Neural cell (in vitro differentiated cells): ENCODE measurements around the gene NAPG.
"Not testable (repeated sequence)": the region's sequence is repeated elsewhere in the genome, so short reads cannot be mapped to it uniquely, and the experiment has no call there.

Experiments used
- EP300 ChIP-seq: fragments of 450-650 bp; conservative IDR thresholded peaks from 2 replicates; pipeline ENCODE4 v1.6.1; 2014; ENCODE audit warnings: antibody characterized with exemption, mild to moderate bottlenecking, moderate library complexity; ENCODE audit not compliant: poor library complexity, severe bottlenecking
- EZH2 ChIP-seq: fragments of 200-600, 300-800 bp; shearing (Covaris generic), sonication (generic); IDR thresholded peaks from 2 replicates; pipeline ENCODE4 v1.6.1; 2014; ENCODE audit warnings: antibody characterized with exemption, low read length, borderline replicate concordance, mild to moderate bottlenecking; ENCODE audit not compliant: insufficient read depth, poor library complexity, severe bottlenecking
- POLR2AphosphoS5 ChIP-seq: IDR thresholded peaks from 2 replicates; pipeline ENCODE4 v1.6.1; 2012
- RAD21 ChIP-seq: fragments of 450-650 bp; conservative IDR thresholded peaks from 2 replicates; pipeline ENCODE4 v1.6.1; 2014; ENCODE audit warnings: antibody characterized with exemption, mild to moderate bottlenecking, moderate library complexity
- TF ChIP-seq, protein P1 (sequence below): fragments of 450-650 bp; IDR thresholded peaks from 2 replicates; pipeline ENCODE4 v1.5.1; 2014; ENCODE audit warnings: antibody characterized with exemption, mild to moderate bottlenecking, moderate library complexity; ENCODE audit not compliant: poor library complexity, severe bottlenecking

DNA sequence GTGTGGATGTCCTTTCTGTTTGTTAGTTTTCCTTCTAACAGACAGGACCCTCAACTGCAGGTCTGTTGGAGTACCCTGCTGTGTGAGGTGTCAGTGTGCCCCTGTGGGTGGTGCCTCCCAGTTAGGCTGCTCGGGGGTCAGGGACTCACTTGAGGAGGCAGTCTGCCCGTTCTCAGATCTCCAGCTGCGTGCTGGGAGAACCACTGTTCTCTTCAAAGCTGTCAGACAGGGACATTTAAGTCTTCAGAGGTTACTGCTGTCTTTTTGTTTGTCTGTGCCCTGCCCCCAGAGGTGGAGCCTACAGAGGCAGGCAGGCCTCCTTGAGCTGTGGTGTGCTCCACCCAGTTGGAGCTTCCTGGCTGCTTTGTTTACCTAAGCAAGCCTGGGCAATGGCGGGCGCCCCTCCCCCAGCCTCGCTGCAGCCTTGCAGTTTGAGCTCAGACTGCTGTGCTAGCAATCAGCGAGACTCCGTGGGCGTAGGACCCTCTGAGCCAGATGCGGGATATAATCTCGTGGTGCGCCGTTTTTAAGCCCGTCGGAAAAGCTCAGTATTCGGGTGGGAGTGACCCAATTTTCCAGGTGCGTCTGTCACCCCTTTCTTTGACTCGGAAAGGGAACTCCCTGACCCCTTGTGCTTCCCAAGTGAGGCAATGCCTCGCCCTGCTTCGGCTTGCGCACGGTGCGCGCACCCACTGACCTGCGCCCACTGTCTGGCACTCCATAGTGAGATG is 52.2 kb downstream of the NAPG start:
- not testable (repeated sequence) for TF ChIP-seq POLR2AphosphoS5, RAD21, EP300, EZH2
- TF ChIP-seq, protein P1, sequence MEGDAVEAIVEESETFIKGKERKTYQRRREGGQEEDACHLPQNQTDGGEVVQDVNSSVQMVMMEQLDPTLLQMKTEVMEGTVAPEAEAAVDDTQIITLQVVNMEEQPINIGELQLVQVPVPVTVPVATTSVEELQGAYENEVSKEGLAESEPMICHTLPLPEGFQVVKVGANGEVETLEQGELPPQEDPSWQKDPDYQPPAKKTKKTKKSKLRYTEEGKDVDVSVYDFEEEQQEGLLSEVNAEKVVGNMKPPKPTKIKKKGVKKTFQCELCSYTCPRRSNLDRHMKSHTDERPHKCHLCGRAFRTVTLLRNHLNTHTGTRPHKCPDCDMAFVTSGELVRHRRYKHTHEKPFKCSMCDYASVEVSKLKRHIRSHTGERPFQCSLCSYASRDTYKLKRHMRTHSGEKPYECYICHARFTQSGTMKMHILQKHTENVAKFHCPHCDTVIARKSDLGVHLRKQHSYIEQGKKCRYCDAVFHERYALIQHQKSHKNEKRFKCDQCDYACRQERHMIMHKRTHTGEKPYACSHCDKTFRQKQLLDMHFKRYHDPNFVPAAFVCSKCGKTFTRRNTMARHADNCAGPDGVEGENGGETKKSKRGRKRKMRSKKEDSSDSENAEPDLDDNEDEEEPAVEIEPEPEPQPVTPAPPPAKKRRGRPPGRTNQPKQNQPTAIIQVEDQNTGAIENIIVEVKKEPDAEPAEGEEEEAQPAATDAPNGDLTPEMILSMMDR = not testable (repeated sequence)
